NK-92 treated with Interleukin-12 subunit alpha and Interleukin-12 subunit beta, amount 100 ng/mL, for 24 hours (cell line): ENCODE measurements around the gene ACSM4.
"Not testable (repeated sequence)": the region's sequence is repeated elsewhere in the genome, so short reads cannot be mapped to it uniquely, and the experiment has no call there.

Experiments used
- DNase-seq: peaks from one replicate; lab custom pipeline; 2025; lab: John Stamatoyannopoulos, UW

ACSM4 gene, protein sequence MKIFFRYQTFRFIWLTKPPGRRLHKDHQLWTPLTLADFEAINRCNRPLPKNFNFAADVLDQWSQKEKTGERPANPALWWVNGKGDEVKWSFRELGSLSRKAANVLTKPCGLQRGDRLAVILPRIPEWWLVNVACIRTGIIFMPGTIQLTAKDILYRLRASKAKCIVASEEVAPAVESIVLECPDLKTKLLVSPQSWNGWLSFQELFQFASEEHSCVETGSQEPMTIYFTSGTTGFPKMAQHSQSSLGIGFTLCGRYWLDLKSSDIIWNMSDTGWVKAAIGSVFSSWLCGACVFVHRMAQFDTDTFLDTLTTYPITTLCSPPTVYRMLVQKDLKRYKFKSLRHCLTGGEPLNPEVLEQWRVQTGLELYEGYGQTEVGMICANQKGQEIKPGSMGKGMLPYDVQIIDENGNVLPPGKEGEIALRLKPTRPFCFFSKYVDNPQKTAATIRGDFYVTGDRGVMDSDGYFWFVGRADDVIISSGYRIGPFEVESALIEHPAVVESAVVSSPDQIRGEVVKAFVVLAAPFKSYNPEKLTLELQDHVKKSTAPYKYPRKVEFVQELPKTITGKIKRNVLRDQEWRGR

DNA sequence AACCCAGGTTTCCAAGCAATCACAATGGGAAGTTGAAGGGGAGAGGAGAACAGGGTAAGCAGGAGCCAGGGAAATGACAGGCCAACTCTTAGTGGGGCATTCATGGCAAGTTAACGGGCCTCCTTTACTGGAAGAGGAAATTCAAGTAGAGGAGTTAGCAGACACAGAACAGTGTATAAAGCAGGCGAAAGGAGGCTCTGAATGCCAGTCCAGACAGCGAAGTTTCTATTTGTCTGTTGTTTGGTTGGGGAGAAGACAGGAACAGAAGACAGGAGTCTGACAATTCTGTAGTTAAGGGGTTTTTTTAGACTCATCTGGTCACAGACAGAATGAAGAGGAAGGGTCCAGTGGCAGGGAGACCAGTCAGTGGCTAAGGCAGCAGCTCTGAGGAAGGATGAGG is at the start of gene ACSM4:
Gene ACSM4, plus strand, starts transcription at position 301 of the 400 bp plus-strand sequence. CDS start 260 bp downstream, outside the sequence.
- DNase-seq: no peak

DNA sequence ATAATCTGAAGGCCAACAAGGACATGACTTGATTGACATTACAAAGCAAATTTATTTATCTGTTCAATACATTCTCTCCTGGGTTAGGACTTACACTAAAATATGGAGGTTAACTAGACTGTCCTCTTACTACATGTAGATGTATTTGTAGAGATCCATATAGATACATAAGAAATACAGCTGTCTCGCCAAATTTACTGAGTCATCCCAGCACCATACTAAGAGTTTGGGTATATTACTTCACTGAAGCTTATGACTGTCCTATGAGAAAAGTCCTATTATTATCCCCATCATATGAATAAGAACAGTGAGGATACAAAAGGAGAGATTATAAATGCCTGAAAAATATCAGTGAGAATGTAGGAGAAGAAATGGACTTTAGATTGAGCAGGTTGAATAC is 44.8 kb upstream of the ACSM4 start:
- no peak for DNase-seq

DNA sequence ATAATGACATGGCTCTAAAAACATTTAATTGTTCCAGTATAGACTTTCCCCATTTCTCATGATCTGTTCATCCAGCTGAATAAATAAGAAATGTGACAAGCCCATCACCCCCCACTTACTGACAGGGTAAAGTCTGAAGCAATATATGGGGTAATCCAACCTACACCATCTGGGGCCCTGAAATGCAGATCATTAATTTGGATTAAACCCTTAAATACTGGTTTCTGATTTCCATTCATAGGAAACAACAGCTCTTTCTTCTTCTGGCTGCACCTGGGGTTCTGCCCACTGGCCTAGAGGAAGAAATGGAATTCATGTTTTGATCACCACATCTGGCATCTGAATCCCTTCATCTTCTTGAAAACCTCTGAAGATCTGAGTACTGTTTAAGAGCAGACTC is 39.3 kb upstream of the ACSM4 start:
- DNase-seq: no peak

DNA sequence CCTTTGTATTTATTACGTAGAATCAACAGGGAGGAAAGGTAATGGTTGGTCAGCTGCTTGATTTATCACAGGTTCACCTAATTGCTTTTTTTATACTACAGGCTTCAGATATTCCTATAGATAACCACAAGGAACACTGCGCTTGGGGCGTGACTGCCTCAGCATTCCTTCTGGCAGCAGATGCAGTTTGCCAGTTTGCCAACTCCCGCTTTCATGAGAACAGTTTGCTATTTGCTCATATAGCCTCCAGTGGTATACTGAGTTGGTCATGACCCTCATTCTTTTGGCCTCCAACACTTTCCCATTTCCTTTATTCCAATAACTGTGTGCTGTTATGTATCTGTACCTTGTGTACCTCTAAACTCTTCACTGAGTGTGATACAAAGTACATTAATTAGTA is 38.6 kb upstream of the ACSM4 start:
- DNase-seq: no peak

DNA sequence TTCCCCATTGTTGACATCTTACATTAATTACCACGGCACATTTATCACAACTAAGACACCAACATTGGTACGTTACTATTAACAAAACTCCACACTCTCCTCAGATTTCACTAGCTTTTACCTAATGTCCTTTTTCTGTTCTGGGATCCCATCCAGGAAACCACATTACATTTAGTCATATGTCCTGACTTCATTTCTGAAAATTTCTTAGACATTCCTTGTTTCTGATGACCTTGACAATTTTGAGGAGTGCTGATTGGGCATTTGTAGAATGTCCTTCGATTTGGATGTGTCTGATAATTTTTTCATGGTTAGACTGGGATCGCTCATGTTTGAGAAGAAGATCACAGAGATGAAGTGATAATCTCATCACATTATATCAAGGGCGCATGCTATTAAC is 34.6 kb upstream of the ACSM4 start:
- DNase-seq: no peak

DNA sequence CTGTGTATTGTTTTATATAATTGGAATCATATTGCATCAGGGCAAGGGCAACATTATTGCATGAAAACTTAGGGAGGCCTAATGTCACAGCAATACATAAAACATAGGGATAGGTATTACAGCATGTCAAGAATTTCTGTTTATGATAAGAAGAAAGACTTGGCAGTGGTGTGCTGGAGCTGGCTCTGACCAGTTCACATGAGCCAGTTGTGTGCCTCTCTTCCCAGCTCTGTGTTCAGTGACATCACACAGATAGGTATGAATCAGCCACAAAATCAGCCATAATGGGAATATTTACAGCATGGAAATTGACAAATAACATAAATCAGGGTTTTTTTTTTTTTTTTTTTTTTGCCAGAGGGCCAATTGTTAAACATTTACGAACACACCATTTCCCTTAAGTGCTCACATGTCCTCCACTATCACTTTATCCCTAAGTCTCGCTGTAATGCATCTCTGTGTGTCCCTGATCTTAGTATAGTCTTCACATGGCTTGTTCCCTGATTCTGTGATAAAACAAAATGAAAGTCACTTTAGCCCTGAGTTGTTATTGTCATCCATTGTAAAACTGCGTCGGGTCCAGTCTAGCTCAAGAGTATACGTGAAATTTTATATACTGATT is 31.9 kb upstream of the ACSM4 start:
- DNase-seq: no peak

DNA sequence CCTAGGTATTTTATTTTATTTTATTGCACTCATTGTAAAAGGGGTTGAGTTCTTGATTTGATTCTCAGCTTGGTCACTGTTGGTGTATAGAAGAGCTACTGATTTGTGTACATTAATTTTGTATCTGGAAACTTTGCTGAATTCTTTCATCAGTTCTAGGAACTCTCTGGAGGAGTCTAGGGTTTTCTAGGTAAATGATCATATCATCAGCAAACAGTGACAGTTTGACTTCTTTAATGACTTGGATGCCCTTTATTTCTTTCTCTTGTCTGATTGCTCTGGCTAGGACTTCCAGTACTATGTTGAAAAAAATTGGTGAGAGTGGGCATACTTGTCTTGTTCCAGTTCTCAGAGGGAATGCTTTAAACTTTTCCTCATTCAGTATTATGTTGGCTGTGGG is 28.4 kb upstream of the ACSM4 start:
- DNase-seq: not testable (repeated sequence)

DNA sequence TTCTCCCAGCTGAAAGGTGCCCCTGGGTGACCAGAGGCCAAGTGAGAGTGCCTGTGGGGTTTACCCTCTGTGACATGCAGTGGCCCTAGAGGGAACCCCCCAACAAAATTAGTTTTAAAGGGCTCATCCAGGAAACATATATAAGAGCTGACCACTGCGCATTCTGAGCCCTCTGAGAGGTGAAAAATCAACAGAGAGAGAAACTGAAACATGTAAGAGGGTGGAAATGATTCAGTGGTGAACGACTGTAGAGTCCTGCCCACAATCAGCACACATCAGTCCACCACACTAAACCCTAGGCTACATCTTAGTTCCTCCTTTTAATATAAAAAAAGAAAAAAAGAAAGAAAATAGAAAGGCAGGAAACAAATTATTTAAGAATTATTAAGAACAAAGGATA is 21.0 kb upstream of the ACSM4 start:
- no peak for DNase-seq

DNA sequence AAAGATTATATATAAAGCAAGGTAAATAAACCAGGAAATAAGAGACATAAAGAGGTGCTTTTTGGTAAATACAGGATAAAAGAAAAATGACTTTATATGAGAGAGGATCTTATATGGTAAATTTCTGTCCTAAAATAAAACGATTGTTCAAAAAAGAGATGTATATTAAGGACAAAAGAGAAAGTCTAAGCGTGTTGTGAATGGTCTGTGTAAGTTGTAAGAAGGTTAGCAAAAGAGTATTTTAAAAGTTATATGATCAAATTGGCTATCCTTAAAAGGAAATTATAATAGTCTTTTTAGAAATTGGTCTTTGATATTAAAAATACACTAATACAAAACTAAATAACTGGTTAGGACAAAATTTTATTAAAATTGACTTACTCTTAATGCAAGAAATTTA is 14.1 kb upstream of the ACSM4 start:
- DNase-seq: no peak

DNA sequence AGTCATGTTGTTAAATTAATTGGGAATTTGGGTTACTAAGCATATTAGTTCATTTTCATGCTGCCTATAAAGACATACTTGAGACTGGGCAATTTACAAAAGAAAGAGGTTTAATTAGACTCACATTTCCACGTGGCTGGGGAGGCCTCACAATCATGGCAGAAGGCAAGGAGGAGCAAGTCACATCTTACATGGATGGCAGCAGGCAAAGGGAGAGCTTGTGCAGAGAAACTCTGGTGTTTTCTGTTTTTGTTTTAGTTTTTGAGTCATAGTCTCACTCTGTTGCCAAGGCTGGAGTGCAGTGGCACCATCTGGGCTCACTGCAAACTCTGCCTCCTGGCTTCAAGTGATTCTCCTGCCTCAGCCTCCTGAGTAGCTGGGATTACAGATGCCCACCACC is 13.3 kb upstream of the ACSM4 start:
- not testable (repeated sequence) for DNase-seq

DNA sequence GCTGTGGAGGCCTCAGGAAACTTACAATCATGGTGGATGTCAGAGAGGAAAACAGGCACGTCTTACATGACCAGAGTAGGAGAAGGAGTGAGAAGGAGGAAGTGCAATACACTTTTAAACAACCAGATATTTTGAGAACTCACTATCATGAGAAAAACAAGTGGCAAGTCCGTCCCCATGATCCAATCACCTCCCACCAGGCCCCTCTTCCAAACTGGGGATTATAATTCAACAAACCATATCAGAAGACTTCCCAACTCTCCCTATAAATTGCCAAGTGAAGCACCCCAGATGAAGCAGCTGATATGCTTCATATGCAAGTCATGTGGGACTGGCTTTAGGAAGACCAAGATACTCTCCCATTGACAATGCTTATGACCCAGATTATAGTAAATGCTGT is 11.6 kb upstream of the ACSM4 start:
- DNase-seq: no peak

DNA sequence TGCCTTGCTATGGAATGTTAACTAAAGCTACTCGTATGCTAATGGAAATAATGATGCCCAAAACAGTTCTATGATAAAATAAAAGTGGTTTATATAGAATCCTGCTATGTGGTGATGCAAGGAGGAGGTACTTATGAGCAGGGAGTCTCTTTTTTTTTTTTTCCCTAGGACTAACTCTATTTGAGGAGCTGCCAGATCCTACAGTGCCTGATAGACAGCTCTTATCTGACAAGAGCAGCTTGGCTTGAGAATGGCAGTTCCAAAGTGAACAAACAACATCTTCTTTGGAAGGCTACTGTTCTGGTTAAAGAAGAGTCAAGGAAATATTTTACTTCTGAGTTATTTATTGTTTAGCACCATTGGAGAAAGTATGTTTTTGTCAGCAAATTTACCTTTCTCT is 10.2 kb upstream of the ACSM4 start:
- no peak for DNase-seq

DNA sequence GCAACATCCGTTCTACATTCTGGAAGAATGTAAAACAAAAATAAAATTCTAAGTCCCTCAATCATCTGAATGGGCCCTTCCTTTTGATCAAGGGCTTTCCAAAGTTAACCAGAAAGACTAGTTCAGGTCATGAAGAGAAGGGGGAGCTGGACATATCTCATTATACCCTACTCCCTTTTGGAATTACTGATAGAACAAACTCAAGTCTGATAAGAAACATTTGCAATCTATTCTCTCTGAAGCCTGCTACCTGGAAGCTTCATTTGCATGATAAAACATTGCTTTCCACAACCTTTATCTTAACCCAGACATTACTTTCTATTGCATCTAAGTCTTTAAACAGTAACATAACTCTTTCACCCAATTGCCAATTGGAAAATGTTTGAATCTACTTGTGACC is 8.3 kb upstream of the ACSM4 start:
- DNase-seq: no peak

DNA sequence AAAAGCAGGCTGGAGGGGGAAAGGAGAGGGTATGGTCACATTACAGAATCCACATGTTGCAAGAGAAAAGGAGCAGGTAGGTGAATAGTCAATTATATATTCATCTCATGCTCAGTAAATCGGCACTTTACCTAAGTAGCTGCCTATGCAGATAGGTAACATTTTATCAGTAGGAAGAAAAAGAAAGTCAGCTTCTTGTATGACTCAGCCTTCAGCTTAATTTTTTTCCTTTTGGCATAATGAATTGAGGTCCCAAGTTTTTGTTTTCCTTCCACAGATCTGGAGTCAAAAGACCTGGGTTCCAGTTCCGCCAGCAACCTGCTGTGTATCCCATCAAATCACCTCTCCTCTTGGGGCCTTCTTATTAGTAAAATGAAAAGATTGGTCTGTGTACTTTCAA is 6.0 kb upstream of the ACSM4 start:
- no peak for DNase-seq

DNA sequence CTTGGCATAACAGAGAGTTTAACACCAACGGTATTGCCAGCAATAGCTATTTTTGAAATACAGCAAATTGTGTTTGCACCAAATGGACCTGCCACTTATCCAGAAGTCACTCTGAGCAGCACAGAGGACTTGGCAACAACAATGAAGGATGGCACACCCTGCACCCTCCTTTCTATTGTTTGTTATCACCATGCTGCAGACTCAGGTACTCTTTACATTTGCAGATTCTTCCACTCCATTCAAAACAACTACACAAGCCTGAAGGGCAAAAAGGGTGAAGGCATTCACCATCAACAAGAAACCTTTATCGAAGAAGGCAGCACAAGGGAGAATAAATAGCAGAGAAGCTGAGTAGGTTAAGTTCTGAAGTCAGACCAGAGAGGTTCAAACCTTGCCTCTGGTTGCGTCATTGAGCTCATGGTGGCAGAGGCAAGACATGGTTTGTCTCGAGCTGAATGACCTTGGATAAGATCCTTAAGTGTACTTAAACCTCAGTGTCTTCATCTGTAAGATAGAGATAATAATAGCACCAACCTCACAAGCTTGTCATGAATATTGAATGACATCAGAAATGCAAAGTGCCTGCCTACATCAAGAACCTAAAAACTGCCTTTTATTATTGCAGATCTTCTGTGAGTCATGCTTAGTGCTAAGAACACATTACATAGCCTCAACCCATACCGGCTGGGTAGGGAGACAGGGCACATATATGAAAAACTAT is 1.4 kb upstream of the ACSM4 start:
- DNase-seq: no peak

DNA sequence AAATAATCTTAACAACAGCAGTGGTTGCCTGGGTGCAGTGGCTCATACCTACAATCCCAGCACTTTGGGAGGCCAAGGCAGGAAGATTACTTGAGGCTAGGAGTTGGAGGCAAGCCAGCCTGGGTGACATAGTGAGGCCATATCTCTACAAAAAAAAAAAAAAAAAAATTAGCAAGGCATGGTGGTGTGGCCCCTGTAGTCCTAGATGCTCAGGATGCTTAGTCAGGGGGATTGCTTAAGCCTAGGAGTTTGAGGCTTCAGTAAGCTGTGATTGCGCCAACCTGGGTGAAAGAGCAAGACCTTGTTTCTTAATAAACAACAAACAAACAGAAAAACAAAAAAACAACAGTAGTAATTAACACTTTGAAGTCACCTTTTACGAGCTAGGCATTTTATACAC is 642 bp upstream of the ACSM4 start:
- DNase-seq: no peak

DNA sequence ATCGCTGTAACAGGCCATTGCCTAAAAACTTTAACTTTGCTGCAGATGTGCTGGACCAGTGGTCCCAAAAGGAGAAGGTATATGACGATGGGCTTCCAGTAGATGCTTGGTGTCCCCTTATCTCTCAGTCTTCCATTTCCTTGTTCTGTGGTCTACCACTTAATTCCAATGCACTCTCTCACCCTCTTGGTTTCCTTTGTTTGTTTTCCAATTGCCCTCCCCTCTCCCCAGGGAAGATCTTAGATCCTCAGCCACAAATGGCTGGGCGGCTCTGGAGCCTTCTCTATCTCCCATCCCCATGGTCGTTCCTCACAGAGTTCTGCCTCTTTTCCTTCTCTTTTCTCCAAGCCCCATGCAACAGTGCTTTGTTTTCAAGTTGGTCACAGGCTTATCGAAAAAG is 584 bp downstream of the ACSM4 start:
- no peak for DNase-seq

DNA sequence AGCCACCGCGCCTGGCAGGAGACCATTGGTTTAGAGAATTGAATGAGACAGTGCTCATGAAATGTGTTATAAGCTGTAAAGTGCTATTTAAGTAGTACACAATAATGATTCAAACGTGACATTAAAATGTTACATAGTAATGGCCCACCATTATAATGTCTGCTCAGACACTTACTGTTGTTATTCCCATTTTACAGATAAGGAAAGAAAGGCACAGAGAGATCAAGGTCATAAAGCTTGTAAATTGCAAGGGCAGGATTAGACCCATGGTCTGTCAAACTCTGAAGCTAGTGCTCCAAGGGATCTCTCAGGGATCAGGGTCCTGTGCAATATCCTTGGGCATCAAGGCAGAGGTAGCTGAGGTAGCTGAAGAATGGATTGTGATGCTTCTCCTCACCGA is 6.2 kb downstream of the ACSM4 start:
- no peak for DNase-seq

DNA sequence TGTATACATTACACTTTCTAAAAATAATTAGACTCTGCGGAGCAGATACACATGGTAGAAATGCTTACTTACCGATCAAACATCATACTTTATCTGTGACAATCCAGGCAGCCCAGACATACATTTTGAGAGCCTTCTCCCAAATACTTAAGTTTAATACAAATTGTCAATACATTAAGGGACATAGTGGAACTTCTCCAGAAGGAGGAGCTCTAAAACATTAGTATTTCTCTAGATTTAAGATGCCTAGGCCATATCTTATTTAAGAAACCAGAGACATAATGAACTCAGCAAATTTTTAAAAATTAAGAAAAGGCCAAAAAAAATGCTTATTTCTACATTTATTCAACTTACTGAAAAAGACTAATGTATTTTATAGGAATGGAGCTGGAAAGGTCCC is 16.1 kb downstream of the ACSM4 start:
- DNase-seq: no peak

DNA sequence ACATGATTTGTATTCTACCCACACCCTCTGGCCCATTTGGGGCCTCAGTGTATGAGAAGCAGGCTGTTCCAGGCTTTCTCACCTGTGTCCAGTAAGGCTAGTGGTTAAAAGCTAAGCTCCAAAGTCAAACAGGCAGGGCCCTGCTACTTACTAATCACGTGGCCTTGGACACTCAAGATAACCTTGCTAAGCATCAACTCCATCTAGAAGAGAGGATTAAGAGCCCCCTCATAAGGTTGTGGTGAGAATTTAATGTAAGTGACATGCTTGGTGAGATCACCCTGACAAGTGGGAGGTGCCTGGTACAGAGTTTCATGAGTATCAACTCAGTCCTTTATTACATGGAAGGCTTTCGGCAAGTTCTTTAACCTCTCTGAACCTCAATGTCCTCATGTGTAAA is 17.8 kb downstream of the ACSM4 start:
- no peak for DNase-seq

DNA sequence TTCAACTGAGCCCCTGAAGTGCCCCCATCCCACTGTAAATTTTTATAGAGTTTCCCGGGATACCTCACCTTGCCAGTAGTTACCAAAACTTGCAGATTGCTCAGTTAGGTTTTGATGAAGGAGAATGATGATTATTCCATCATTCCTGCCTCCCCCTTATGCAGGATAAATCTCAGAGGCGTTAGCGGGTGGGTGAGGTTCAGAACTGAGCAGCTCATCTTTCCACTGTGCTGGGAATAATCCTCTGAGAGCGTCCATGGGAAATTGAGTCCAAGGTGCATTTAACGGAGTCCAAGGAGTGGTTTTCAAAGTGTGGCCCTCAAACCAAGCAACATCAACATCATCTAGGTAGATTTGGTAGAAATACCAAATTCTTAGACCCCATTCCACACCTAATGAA is 18.7 kb downstream of the ACSM4 start:
- no peak for DNase-seq

DNA sequence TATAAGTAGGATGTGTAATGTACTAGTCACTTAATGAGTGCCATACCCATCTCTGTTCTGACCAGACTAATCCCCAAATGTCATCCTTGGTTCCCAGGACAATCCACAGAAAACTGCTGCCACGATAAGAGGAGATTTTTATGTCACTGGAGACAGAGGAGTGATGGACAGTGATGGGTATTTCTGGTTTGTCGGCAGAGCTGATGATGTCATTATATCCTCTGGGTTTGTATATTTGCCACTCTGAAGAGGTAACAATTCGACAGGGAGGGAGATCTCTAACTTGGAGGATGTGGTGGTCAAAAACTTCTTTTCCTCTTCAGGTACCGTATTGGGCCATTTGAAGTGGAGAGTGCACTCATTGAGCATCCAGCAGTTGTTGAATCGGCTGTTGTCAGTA is 20.3 kb downstream of the ACSM4 start:
- no peak for DNase-seq

DNA sequence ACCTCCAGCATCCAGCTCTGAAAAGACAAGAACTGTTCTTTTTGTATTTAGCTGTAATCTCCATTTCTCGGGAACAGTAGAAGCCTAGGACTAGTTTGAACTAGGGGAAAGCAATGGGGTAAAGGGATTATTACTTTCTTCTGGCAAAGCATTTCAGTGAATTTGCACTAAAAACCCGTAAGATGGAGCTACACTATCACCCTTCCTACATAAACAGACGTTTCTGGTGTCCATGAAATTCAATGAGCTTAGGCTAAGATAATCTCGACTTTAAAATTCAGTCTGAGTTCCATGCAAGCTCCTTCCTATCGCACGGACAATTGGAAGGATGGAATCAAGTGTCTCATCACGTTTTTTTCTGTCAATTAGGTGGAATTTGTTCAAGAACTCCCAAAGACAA is 24.0 kb downstream of the ACSM4 start:
- no peak for DNase-seq
